H1 (cell line): ENCODE results near the gene ASB1. TPM values are rescaled to one million over a fixed set of nuclear protein-coding genes. Genes with fewer than 3 reads are reported as not detected.

ENCODE experiments used
- E2F6 ChIP-seq: IDR thresholded peaks from 2 replicates; pipeline ENCODE4 v1.6.1; 2012; ENCODE audit warnings: inconsistent platforms
- JUND ChIP-seq: IDR thresholded peaks from 2 replicates; pipeline ENCODE4 v1.6.1; 2011; ENCODE audit warnings: mild to moderate bottlenecking, improper control_type of control experiment, low read length
- PHF8 ChIP-seq: fragments of 200-600 bp; sonication (generic); conservative IDR thresholded peaks from 2 replicates; pipeline ENCODE4 v1.7.1; 2012; ENCODE audit warnings: low read depth, mild to moderate bottlenecking, inconsistent platforms, low read length, moderate library complexity
- polyA plus RNA-seq, 7 experiments: library from polyadenylated mRNA; depleted of rRNA in 3 of 7; stranded (reverse) in 5 of 7; unstranded in 2 of 7; fragments of >200 nt in 5 of 7; fragments of 200-250 nt in 2 of 7; gene quantifications; 1 replicate in 5 of 7; 2 replicates in 1 of 7; 4 replicates in 1 of 7; pipeline versions ENCODE4 v1.2.1 to v1.2.3, GENCODE V29; 2011 to 2013; ENCODE audit warnings: missing spikeins in 2 of 7, mixed read lengths in 2 of 7
- small RNA-seq: library from polyadenylated mRNA; stranded (forward); fragments of <200 nt; extraction: miRNeasy Mini kit (QIAGEN cat#:217004); gene quantifications from one replicate; pipeline ENCODE3, GENCODE V24; 2013; ENCODE audit not compliant: insufficient read depth
- total RNA-seq: library from RNA; stranded (reverse); fragmentation: NEBNext Ultra II Directional; extraction: Animal tissue kit (Norgen Biotek cat#: 25700); gene quantifications from 2 replicates; pipeline ENCODE4 v1.2.1, GENCODE V29; 2021

Gene ASB1
- total and polyA plus RNA-seq, 2 of the 8 experiments (the other 6 are each of a cell fraction or from before 2014, with no cell fraction given), result 24.1 to 36.0 TPM

- TF ChIP-seq JUND (no peak), PHF8 (no peak), E2F6 (no peak)
Measured at GRCh38 chr2:238501311-238501710, 74.6 kb downstream of the ASB1 start (continued).

Small RNAs within 50 kb of the gene (small RNA-seq; reads per million reads assigned to genes)
- not detected for gene RNU6-234P

Other genes starting within 250 kb of the ASB1 start
- 30.4 and 33.8 TPM in 2 replicates for gene ILKAP, start 223.2 kb upstream of the ASB1 start, total RNA-seq
- 23.5 and 29.4 TPM in 2 replicates for gene ILKAP, start 223.2 kb upstream of the ASB1 start, polyA plus RNA-seq (2011; rRNA removed)
- gene HES6, start 186.9 kb upstream of the ASB1 start, total RNA-seq, result 35.2 and 36.3 TPM in 2 replicates
- 32.6 and 58.9 TPM in 2 replicates for gene HES6, start 186.9 kb upstream of the ASB1 start, polyA plus RNA-seq (2011; rRNA removed)
- gene PER2, start 138.3 kb upstream of the ASB1 start, total RNA-seq, result 5.5 TPM in 2 replicates
- gene PER2, start 138.3 kb upstream of the ASB1 start, polyA plus RNA-seq (2011; rRNA removed), result 0.91 and 0.99 TPM in 2 replicates
- gene TRAF3IP1, start 106.4 kb upstream of the ASB1 start, total RNA-seq, result 15.9 and 17.5 TPM in 2 replicates
- gene TRAF3IP1, start 106.4 kb upstream of the ASB1 start, polyA plus RNA-seq (2011; rRNA removed), result 2.3 and 2.8 TPM in 2 replicates